Measurements from ENCODE around the gene MBD3.

The MBD3 gene

GRCh38 chr19:1574354-1575136 is 18.1 kb downstream of the MBD3 start:
- no peak for DNase-seq (ENCODE audit: low read depth in 1 of 2, low spot score in 1 of 2)

- DNase-seq (ENCODE audit: low read depth in 1 of 2, low spot score in 1 of 2): no peak
These were observed 19.9 kb downstream of the MBD3 start for GRCh38 chr19:1572795-1573194.

GRCh38 chr19:1571358-1571757 is 21.3 kb downstream of the MBD3 start:
- no peak for DNase-seq (ENCODE audit: low read depth in 1 of 2, low spot score in 1 of 2)

GRCh38 chr19:1570836-1571235 is 21.8 kb downstream of the MBD3 start:
- DNase-seq (ENCODE audit: low read depth in 1 of 2, low spot score in 1 of 2): no peak

- no peak for DNase-seq (ENCODE audit: low read depth in 1 of 2, low spot score in 1 of 2)
These were observed 22.7 kb downstream of the MBD3 start for GRCh38 chr19:1569997-1570396.

- DNase-seq (ENCODE audit: low read depth in 1 of 2, low spot score in 1 of 2): peak; percentile 70 to 82
These were observed 24.2 kb downstream of the MBD3 start, which contains the start of gene MEX3D for GRCh38 chr19:1568320-1569019. Gene MEX3D, minus strand, starts transcription at chr19:1568325. Its CDS starts 267 bp downstream, at chr19:1568058.

- no peak for DNase-seq (ENCODE audit: low read depth in 1 of 2, low spot score in 1 of 2)
These were observed 24.8 kb downstream of the MBD3 start for GRCh38 chr19:1567848-1568227.

GRCh38 chr19:1567116-1567847 is 25.4 kb downstream of the MBD3 start:
- DNase-seq (ENCODE audit: low read depth in 1 of 2, low spot score in 1 of 2): no peak

GRCh38 chr19:1566392-1567115 is 26.1 kb downstream of the MBD3 start:
- no peak for DNase-seq (ENCODE audit: low read depth in 1 of 2, low spot score in 1 of 2)

GRCh38 chr19:1563251-1563650 is 29.4 kb downstream of the MBD3 start:
- no peak for DNase-seq (ENCODE audit: low read depth in 1 of 2, low spot score in 1 of 2)

- DNase-seq (ENCODE audit: low read depth in 1 of 2, low spot score in 1 of 2): no peak
These were observed 31.3 kb downstream of the MBD3 start for GRCh38 chr19:1561236-1561842.

- DNase-seq (ENCODE audit: low read depth in 1 of 2, low spot score in 1 of 2): no peak
These were observed 32.3 kb downstream of the MBD3 start for GRCh38 chr19:1560286-1560882.

GRCh38 chr19:1558552-1558951 is 34.1 kb downstream of the MBD3 start:
- DNase-seq (ENCODE audit: low read depth in 1 of 2, low spot score in 1 of 2): no peak

GRCh38 chr19:1556390-1557070 is 36.1 kb downstream of the MBD3 start:
- no peak for DNase-seq (ENCODE audit: low read depth in 1 of 2, low spot score in 1 of 2)

GRCh38 chr19:1555487-1556389 is 36.9 kb downstream of the MBD3 start:
- DNase-seq (ENCODE audit: low read depth in 1 of 2, low spot score in 1 of 2): no peak

- no peak for DNase-seq (ENCODE audit: low read depth in 1 of 2, low spot score in 1 of 2)
These were observed 37.7 kb downstream of the MBD3 start for GRCh38 chr19:1554968-1555367.

- DNase-seq (ENCODE audit: low read depth in 1 of 2, low spot score in 1 of 2): no peak
These were observed 39.2 kb downstream of the MBD3 start for GRCh38 chr19:1553415-1553814.

GRCh38 chr19:1551068-1552040 is 41.3 kb downstream of the MBD3 start:
- DNase-seq (ENCODE audit: low read depth in 1 of 2, low spot score in 1 of 2): no peak

All from stimulated activated CD4-positive, alpha-beta T cell treated with anti-CD3 and anti-CD28 coated beads, Interleukin-15, amount 100 ng/mL, for 1 hour (primary cell).